Ishikawa (cell line): ENCODE data around the gene CUL2.

Source experiments
- CEBPB ChIP-seq: IDR thresholded peaks from 2 replicates; pipeline ENCODE4 v1.6.1; 2012
- CREB1 ChIP-seq: IDR thresholded peaks from 2 replicates; pipeline ENCODE4 v1.6.1; 2012; ENCODE audit warnings: low read depth
- EGR1 ChIP-seq: IDR thresholded peaks from 2 replicates; pipeline ENCODE4 v1.6.1; 2012
- EP300 ChIP-seq: IDR thresholded peaks from 2 replicates; pipeline ENCODE4 v1.6.1; 2012; ENCODE audit warnings: borderline replicate concordance
- FOXM1 ChIP-seq: IDR thresholded peaks from 2 replicates; pipeline ENCODE4 v1.6.1; 2012; ENCODE audit warnings: low read depth, borderline replicate concordance
- MAX ChIP-seq: IDR thresholded peaks from 2 replicates; pipeline ENCODE4 v1.6.1; 2012
- NFIC ChIP-seq: IDR thresholded peaks from 2 replicates; pipeline ENCODE4 v1.6.1; 2012
- RAD21 ChIP-seq: IDR thresholded peaks from 2 replicates; pipeline ENCODE4 v1.6.1; 2012; ENCODE audit warnings: low read depth
- REST ChIP-seq: IDR thresholded peaks from 2 replicates; pipeline ENCODE4 v1.6.1; 2012; ENCODE audit warnings: low read depth, mild to moderate bottlenecking
- TAF1 ChIP-seq: IDR thresholded peaks from 2 replicates; pipeline ENCODE4 v1.6.1; 2012; ENCODE audit warnings: low read depth, mild to moderate bottlenecking
- TCF12 ChIP-seq: IDR thresholded peaks from 2 replicates; pipeline ENCODE4 v1.6.1; 2012; ENCODE audit warnings: low read depth
- TEAD4 ChIP-seq: IDR thresholded peaks from 2 replicates; pipeline ENCODE4 v1.6.1; 2012
- USF1 ChIP-seq: IDR thresholded peaks from 2 replicates; pipeline ENCODE4 v1.6.1; 2012
- YY1 ChIP-seq: IDR thresholded peaks from 2 replicates; pipeline ENCODE4 v1.6.1; 2012; ENCODE audit warnings: low read depth
- ZBTB7A ChIP-seq: IDR thresholded peaks from 2 replicates; pipeline ENCODE4 v1.6.1; 2012; ENCODE audit warnings: low read depth

The CUL2 gene

GRCh38 chr10:35042783-35043182 lies 47.4 kb downstream of the CUL2 start:
- TF ChIP-seq MAX (no peak), TEAD4 (no peak), EGR1 (no peak), REST (no peak), ZBTB7A (no peak), CEBPB (no peak), EP300 (no peak), RAD21 (no peak), CREB1 (no peak), YY1 (no peak), FOXM1 (no peak), TCF12 (no peak), USF1 (no peak), NFIC (no peak), TAF1 (no peak)

GRCh38 chr10:35041502-35041879 lies 48.6 kb downstream of the CUL2 start:
- TF ChIP-seq CEBPB (peak; percentile 73), TAF1 (no peak)

GRCh38 chr10:35040760-35041501 lies 49.2 kb downstream of the CUL2 start:
- no peak for TF ChIP-seq CREB1

GRCh38 chr10:35037104-35037503 lies 53.0 kb downstream of the CUL2 start:
- TF ChIP-seq RAD21 (no peak), TEAD4 (no peak), TCF12 (no peak), EP300 (no peak), CEBPB (no peak), FOXM1 (no peak), USF1 (no peak), ZBTB7A (no peak)

- TF ChIP-seq YY1 (no peak), TAF1 (no peak), TEAD4 (no peak), CREB1 (no peak), EP300 (no peak), USF1 (no peak), RAD21 (no peak), FOXM1 (no peak), NFIC (no peak), REST (no peak), ZBTB7A (no peak), CEBPB (no peak), EGR1 (no peak), TCF12 (no peak), MAX (no peak)
These were observed 54.5 kb downstream of the CUL2 start for GRCh38 chr10:35035606-35036005.

- TF ChIP-seq EP300 (no peak), RAD21 (peak; percentile 20; the same call in 1 of the 2 replicates)
These were observed 62.6 kb downstream of the CUL2 start for GRCh38 chr10:35027567-35027966.
